ENCODE results near the gene CCS. TPM values are rescaled to one million over a fixed set of nuclear protein-coding genes. Genes with fewer than 3 reads are reported as not detected.
"Not testable (repeated sequence)": the region's sequence is repeated elsewhere in the genome, so short reads cannot be mapped to it uniquely, and the experiment has no call there.

The CCS gene
- total RNA-seq (2014; rRNA removed; shearing (Covaris generic)): 43.5 and 45.5 TPM in 2 replicates

GRCh38 chr11:66592457-66593302 is at the start of gene CCS, which contains the start of gene CCDC87:
CCS (plus strand) TSS chr11:66593185; CDS start chr11:66593262, 77 bp downstream.
CCDC87 (minus strand) TSS chr11:66593063; CDS start chr11:66593015, 48 bp downstream.
- peak; percentile 99 for DNase-seq (ENCODE audit: low spot score)

GRCh38 chr11:66543263-66544107 is 49.5 kb upstream of the CCS start:
- no peak for DNase-seq (ENCODE audit: low spot score)

- DNase-seq (ENCODE audit: low spot score): not testable (repeated sequence)
These were observed 48.0 kb upstream of the CCS start for GRCh38 chr11:66544952-66545351.

- peak; percentile 99 for DNase-seq (ENCODE audit: low spot score)
These were observed 47.2 kb upstream of the CCS start, which contains the start of gene ZDHHC24 for GRCh38 chr11:66545701-66546367. ZDHHC24 (minus strand) TSS chr11:66546048; CDS start chr11:66546003, 45 bp downstream.

- DNase-seq (ENCODE audit: low spot score): no peak
These were observed 46.5 kb upstream of the CCS start, which contains the start of gene ACTN3 for GRCh38 chr11:66546368-66546965. ACTN3 (plus strand) TSS chr11:66546903; CDS start chr11:66546938, 35 bp downstream.

- DNase-seq (ENCODE audit: low spot score): no peak
These were observed 45.9 kb upstream of the CCS start for GRCh38 chr11:66546966-66547661.

- no peak for DNase-seq (ENCODE audit: low spot score)
These were observed 45.3 kb upstream of the CCS start for GRCh38 chr11:66547662-66548009.

- DNase-seq (ENCODE audit: low spot score): no peak
These were observed 44.9 kb upstream of the CCS start for GRCh38 chr11:66548041-66548440.

GRCh38 chr11:66548774-66549630 is 44.0 kb upstream of the CCS start:
- DNase-seq (ENCODE audit: low spot score): no peak

- DNase-seq (ENCODE audit: low spot score): no peak
These were observed 43.3 kb upstream of the CCS start for GRCh38 chr11:66549696-66550095.

- DNase-seq (ENCODE audit: low spot score): no peak
These were observed 42.1 kb upstream of the CCS start for GRCh38 chr11:66550887-66551286.

GRCh38 chr11:66554602-66555001 is 38.4 kb upstream of the CCS start:
- DNase-seq (ENCODE audit: low spot score): no peak

GRCh38 chr11:66555416-66555815 is 37.6 kb upstream of the CCS start:
- no peak for DNase-seq (ENCODE audit: low spot score)

- no peak for DNase-seq (ENCODE audit: low spot score)
These were observed 36.9 kb upstream of the CCS start for GRCh38 chr11:66556086-66556485.

- no peak for DNase-seq (ENCODE audit: low spot score)
These were observed 35.2 kb upstream of the CCS start for GRCh38 chr11:66557733-66558326.

- DNase-seq (ENCODE audit: low spot score): no peak
These were observed 33.7 kb upstream of the CCS start for GRCh38 chr11:66559142-66559865.

GRCh38 chr11:66559866-66560676 is 32.9 kb upstream of the CCS start:
- no peak for DNase-seq (ENCODE audit: low spot score)
